K562 (cell line): ENCODE measurements around the gene SOX12. TPM values are rescaled to one million over a fixed set of nuclear protein-coding genes. Genes with fewer than 3 reads are reported as not detected.

Source experiments
- RCOR1 ChIP-seq, 2 experiments: IDR thresholded peaks; 2 replicates each; pipeline ENCODE4 v1.6.1; 2012; ENCODE audit warnings: low read depth in 2 of 2, low read length in 2 of 2, borderline replicate concordance in 1 of 2, improper control_type of control experiment in 1 of 2
- SP2 ChIP-seq: IDR thresholded peaks from 2 replicates; pipeline ENCODE4 v1.6.1; 2011; ENCODE audit warnings: mild to moderate bottlenecking, low read depth, low read length, moderate library complexity; ENCODE audit not compliant: poor library complexity, severe bottlenecking; ENCODE audit errors: extremely low read depth
- YY1 ChIP-seq, 3 experiments: IDR thresholded peaks; 2 replicates each; pipeline ENCODE4 v1.6.1; 2011; ENCODE audit warnings: low read length in 2 of 3, mild to moderate bottlenecking in 2 of 3, moderate library complexity in 2 of 3, borderline replicate concordance in 1 of 3, control low read depth in 1 of 3, low read depth in 1 of 3; ENCODE audit not compliant: insufficient read depth in 3 of 3, insufficient replicate concordance in 2 of 3, control insufficient read depth in 1 of 3, insufficient read length in 1 of 3; ENCODE audit errors: extremely low read depth in 1 of 3
- polyA plus RNA-seq, 8 experiments: library from polyadenylated mRNA; depleted of rRNA in 4 of 8; stranded (reverse) in 5 of 8; unstranded in 3 of 8; fragments of >200 nt; fragmentation: Nextera tagmentation in 2 of 8; fragmentation: Illumina TruSeq in 1 of 8; extraction: Ambion mirVana in 2 of 8; extraction: Trizol in 1 of 8; gene quantifications; 2 replicates each; pipeline versions ENCODE4 v1.2.1 to v1.2.3, GENCODE V29; 2011 to 2014; ENCODE audit warnings: inconsistent platforms in 1 of 8, missing spikeins in 1 of 8
- total RNA-seq, 7 experiments: library from RNA; depleted of rRNA in 6 of 7; stranded (reverse); fragments of >200 nt in 6 of 7; fragmentation: Illumina TruSeq in 2 of 7; extraction: Trizol in 2 of 7; gene quantifications; 2 replicates each; pipeline versions ENCODE4 v1.2.1 to v1.2.3, GENCODE V29; 2011 to 2021; ENCODE audit warnings: low replicate concordance in 1 of 7
- TF ChIP-seq, protein P1 (sequence below), 2 experiments: IDR thresholded peaks; 2 replicates each; pipeline ENCODE4 v1.6.1; 2012; ENCODE audit warnings: improper control_type of control experiment in 2 of 2, low read depth in 2 of 2, low read length in 2 of 2, borderline replicate concordance in 1 of 2
- TF ChIP-seq, protein P2 (sequence below), 2 experiments: fragments of 450-650 bp; IDR thresholded peaks; 2 replicates each; pipeline ENCODE4 v1.6.1; 2016
- TF ChIP-seq, protein P3 (sequence below), 2 experiments: fragments of 450-650 bp; formaldehyde crosslinking in 1 of 2; IDR thresholded peaks; 2 replicates each; pipeline versions ENCODE4 v1.4.0 to v1.6.1; 2014 to 2020; ENCODE audit warnings: mild to moderate bottlenecking in 2 of 2, borderline replicate concordance in 1 of 2, low read depth in 1 of 2
- TF ChIP-seq, protein P4 (sequence below): fragments of 450-650 bp; IDR thresholded peaks from 2 replicates; pipeline ENCODE4 v1.7.1; 2018; ENCODE audit warnings: mild to moderate bottlenecking, low read depth; ENCODE audit not compliant: partially characterized antibody

SOX12 gene
- total and polyA plus RNA-seq, 9 of the 15 experiments (the other 6 are each of a cell fraction or from before 2014, with no cell fraction given): 0.42 to 26.3 (median 2.6) TPM

DNA sequence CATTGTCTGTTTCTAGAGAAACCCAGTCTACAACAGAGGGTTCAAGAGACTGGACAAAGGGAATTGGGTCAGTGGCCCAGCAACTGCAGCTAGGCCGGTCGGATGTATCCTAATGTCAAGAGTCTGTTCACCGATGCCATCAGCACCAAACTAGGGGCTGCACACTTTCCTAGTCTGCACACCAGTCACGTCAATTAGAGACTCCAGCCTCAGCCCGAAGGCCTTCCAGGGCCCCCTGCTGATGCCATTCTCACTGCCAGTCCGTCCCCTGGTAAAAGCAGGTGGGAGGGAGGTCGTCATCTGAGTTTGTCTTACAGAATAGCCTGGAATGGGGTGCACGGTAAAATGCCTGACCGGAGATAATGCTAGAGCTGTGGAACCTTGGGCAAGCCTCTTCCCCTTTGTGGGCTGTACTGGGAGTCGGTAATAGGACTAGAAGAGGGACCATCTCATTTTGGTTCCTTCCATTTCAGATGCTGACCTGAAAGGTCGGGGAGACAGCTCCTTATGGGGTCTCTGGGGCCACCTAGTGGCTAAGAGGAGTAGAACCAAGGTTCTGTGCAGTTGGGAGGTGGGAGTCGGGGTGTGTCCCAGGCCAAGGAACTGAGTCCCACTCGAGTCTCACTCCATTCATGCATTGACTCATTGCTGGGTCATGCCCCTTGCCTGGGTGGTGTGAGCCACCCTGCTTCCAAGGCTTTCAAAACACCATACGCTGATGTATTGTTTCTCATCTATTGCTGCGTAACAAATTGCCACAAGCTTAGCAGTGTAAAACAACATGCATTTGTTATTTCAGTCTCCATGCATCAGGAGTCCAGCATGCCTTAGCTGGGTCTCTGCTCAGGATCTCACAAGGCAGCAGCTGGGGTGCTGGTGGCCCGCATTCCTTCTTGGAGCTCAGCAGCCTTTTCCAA lies 5.1 kb downstream of the SOX12 start (continued):
- TF ChIP-seq, protein P1, sequence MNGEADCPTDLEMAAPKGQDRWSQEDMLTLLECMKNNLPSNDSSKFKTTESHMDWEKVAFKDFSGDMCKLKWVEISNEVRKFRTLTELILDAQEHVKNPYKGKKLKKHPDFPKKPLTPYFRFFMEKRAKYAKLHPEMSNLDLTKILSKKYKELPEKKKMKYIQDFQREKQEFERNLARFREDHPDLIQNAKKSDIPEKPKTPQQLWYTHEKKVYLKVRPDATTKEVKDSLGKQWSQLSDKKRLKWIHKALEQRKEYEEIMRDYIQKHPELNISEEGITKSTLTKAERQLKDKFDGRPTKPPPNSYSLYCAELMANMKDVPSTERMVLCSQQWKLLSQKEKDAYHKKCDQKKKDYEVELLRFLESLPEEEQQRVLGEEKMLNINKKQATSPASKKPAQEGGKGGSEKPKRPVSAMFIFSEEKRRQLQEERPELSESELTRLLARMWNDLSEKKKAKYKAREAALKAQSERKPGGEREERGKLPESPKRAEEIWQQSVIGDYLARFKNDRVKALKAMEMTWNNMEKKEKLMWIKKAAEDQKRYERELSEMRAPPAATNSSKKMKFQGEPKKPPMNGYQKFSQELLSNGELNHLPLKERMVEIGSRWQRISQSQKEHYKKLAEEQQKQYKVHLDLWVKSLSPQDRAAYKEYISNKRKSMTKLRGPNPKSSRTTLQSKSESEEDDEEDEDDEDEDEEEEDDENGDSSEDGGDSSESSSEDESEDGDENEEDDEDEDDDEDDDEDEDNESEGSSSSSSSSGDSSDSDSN (IDR thresholded peaks at IDR 0.05; ENCODE audit: borderline replicate concordance in 1 of 2, low read depth in 2 of 2, low read length in 2 of 2): 0 out of 4 replicates have a peak, but pooled peaks of 1 of the 2 experiments have one; percentile 13
- TF ChIP-seq, protein P2, sequence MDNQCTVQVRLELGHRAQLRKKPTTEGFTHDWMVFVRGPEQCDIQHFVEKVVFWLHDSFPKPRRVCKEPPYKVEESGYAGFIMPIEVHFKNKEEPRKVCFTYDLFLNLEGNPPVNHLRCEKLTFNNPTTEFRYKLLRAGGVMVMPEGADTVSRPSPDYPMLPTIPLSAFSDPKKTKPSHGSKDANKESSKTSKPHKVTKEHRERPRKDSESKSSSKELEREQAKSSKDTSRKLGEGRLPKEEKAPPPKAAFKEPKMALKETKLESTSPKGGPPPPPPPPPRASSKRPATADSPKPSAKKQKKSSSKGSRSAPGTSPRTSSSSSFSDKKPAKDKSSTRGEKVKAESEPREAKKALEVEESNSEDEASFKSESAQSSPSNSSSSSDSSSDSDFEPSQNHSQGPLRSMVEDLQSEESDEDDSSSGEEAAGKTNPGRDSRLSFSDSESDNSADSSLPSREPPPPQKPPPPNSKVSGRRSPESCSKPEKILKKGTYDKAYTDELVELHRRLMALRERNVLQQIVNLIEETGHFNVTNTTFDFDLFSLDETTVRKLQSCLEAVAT (IDR thresholded peaks at IDR 0.05): no peak
- TF ChIP-seq RCOR1 (IDR thresholded peaks at IDR 0.05; ENCODE audit: borderline replicate concordance in 1 of 2, low read depth in 2 of 2, low read length in 2 of 2) (peak in 1 of 2 experiments; percentile 24; a peak in 1 of 4 replicates), SP2 (no peak), YY1 (IDR thresholded peaks at IDR 0.05; ENCODE audit: borderline replicate concordance in 1 of 3, control insufficient read depth in 1 of 3, extremely low read depth in 1 of 3, insufficient read depth in 3 of 3, insufficient read length in 1 of 3, insufficient replicate concordance in 2 of 3, low read depth in 1 of 3, low read length in 2 of 3) (peak in 1 of 3 experiments; percentile 37)
- TF ChIP-seq, protein P3, sequence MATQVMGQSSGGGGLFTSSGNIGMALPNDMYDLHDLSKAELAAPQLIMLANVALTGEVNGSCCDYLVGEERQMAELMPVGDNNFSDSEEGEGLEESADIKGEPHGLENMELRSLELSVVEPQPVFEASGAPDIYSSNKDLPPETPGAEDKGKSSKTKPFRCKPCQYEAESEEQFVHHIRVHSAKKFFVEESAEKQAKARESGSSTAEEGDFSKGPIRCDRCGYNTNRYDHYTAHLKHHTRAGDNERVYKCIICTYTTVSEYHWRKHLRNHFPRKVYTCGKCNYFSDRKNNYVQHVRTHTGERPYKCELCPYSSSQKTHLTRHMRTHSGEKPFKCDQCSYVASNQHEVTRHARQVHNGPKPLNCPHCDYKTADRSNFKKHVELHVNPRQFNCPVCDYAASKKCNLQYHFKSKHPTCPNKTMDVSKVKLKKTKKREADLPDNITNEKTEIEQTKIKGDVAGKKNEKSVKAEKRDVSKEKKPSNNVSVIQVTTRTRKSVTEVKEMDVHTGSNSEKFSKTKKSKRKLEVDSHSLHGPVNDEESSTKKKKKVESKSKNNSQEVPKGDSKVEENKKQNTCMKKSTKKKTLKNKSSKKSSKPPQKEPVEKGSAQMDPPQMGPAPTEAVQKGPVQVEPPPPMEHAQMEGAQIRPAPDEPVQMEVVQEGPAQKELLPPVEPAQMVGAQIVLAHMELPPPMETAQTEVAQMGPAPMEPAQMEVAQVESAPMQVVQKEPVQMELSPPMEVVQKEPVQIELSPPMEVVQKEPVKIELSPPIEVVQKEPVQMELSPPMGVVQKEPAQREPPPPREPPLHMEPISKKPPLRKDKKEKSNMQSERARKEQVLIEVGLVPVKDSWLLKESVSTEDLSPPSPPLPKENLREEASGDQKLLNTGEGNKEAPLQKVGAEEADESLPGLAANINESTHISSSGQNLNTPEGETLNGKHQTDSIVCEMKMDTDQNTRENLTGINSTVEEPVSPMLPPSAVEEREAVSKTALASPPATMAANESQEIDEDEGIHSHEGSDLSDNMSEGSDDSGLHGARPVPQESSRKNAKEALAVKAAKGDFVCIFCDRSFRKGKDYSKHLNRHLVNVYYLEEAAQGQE (IDR thresholded peaks at IDR 0.05; ENCODE audit: borderline replicate concordance): peak; percentile 65; the same call in 1 of the 2 replicates
- TF ChIP-seq, protein P3 (CRISPR knock-in tag; IDR thresholded peaks at IDR 0.05; ENCODE audit: low read depth): no peak
- TF ChIP-seq, protein P4, sequence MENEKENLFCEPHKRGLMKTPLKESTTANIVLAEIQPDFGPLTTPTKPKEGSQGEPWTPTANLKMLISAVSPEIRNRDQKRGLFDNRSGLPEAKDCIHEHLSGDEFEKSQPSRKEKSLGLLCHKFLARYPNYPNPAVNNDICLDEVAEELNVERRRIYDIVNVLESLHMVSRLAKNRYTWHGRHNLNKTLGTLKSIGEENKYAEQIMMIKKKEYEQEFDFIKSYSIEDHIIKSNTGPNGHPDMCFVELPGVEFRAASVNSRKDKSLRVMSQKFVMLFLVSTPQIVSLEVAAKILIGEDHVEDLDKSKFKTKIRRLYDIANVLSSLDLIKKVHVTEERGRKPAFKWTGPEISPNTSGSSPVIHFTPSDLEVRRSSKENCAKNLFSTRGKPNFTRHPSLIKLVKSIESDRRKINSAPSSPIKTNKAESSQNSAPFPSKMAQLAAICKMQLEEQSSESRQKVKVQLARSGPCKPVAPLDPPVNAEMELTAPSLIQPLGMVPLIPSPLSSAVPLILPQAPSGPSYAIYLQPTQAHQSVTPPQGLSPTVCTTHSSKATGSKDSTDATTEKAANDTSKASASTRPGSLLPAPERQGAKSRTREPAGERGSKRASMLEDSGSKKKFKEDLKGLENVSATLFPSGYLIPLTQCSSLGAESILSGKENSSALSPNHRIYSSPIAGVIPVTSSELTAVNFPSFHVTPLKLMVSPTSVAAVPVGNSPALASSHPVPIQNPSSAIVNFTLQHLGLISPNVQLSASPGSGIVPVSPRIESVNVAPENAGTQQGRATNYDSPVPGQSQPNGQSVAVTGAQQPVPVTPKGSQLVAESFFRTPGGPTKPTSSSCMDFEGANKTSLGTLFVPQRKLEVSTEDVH: peak; percentile 18
